Activated CD8-positive, alpha-beta memory T cell treated with anti-CD3 and anti-CD28 coated beads, Interleukin-2, amount 10 ng/mL, durations not matched to agents 7 days and 5 days (primary cell): ENCODE data around the gene ADH1B. TPM values are rescaled to one million over a fixed set of nuclear protein-coding genes. Genes with fewer than 3 reads are reported as not detected.

Source experiments
- ATAC-seq: fragments of 150-1000 bp; cut with Tn5 transposase; one replicate; pipeline ENCODE4 v1.10.0; 2021; ENCODE audit warnings: moderate library complexity
- CTCF ChIA-PET: fragments of 350-600 bp; sonication (Branson Sonifier 250); formaldehyde crosslinking; loops from one replicate; lab custom pipeline; 2021; ENCODE audit warnings: antibody characterized with exemption; lab: Charles Lee
- DNase-seq: peaks from one replicate; pipeline ENCODE4 v3.0.0-alpha.2; 2020
- H3K27ac Mint-ChIP-seq: one replicate; pipeline ENCODE4 v1.8.0; 2021; ENCODE audit warnings: mild to moderate bottlenecking, mixed read lengths
- H3K27me3 Mint-ChIP-seq: one replicate; pipeline ENCODE4 v1.8.0; 2021; ENCODE audit warnings: mixed read lengths
- H3K36me3 Mint-ChIP-seq: one replicate; pipeline ENCODE4 v1.8.0; 2021; ENCODE audit warnings: mild to moderate bottlenecking, mixed read lengths
- H3K4me1 Mint-ChIP-seq: one replicate; pipeline ENCODE4 v1.8.0; 2021; ENCODE audit warnings: mixed read lengths
- H3K4me3 Mint-ChIP-seq: one replicate; pipeline ENCODE4 v1.8.0; 2021; ENCODE audit warnings: mild to moderate bottlenecking, moderate library complexity, mixed read lengths
- H3K9me3 Mint-ChIP-seq: one replicate; pipeline ENCODE4 v1.8.0; 2022; ENCODE audit warnings: low read depth, mixed read lengths
- total RNA-seq, 2 experiments: library from RNA; stranded (reverse); gene quantifications; one replicate each; pipeline ENCODE4 v1.2.3, GENCODE V29; 2021

Gene ADH1B
- total RNA-seq, 2 experiments from 2014 or later = not detected

- Mint-ChIP-seq H3K27ac (no peak overlapping the region), H3K4me1 (no peaks in the 10 kb centered on the region), H3K4me3 (no peak overlapping the region), H3K36me3 (no peaks in the 10 kb centered on the region), H3K9me3 (peaks cover 2% of the 10 kb centered on the region), H3K27me3 (no peaks in the 10 kb centered on the region)
- CTCF ChIA-PET = no interaction called here
- DNase-seq (no peak), ATAC-seq (no peak)
These were observed 56.3 kb downstream of the ADH1B start for GRCh38 chr4:99264927-99265326.

Other genes with a start within 250 kb of the ADH1B start
- gene ADH5, start 232.6 kb downstream of the ADH1B start, total RNA-seq = 10 to 100 TPM; 97.4 to 97.8 TPM
- gene ADH4, start 177.1 kb downstream of the ADH1B start, total RNA-seq = not detected
- not detected for gene ADH6, start 102.2 kb downstream of the ADH1B start, total RNA-seq
- not detected for gene ADH1A, start 30.4 kb downstream of the ADH1B start, total RNA-seq
- gene ADH1C, start 31.3 kb upstream of the ADH1B start, total RNA-seq = not detected
- not detected for gene ADH7, start 113.9 kb upstream of the ADH1B start, total RNA-seq
- not detected for gene C4orf17, start 189.6 kb upstream of the ADH1B start, total RNA-seq
- gene TRMT10A, start 242.6 kb upstream of the ADH1B start, total RNA-seq = 1 to 10 TPM; 7.9 to 8.6 TPM